HL-60 (cell line): ENCODE data around the gene RAB6C.
"Not testable (repeated sequence)": the region's sequence is repeated elsewhere in the genome, so short reads cannot be mapped to it uniquely, and the experiment has no call there.

Source experiments
- GABPA ChIP-seq: IDR thresholded peaks from 2 replicates; pipeline ENCODE4 v1.6.1; 2012; ENCODE audit warnings: low read depth
- POLR2AphosphoS5 ChIP-seq: IDR thresholded peaks from 2 replicates; pipeline ENCODE4 v1.6.1; 2012; ENCODE audit warnings: low read depth
- TF ChIP-seq, protein P1 (sequence below): IDR thresholded peaks from one replicate; pipeline ENCODE4 v1.5.1; 2011; ENCODE audit warnings: low read length, control low read depth, inconsistent platforms; ENCODE audit not compliant: insufficient read depth

DNA sequence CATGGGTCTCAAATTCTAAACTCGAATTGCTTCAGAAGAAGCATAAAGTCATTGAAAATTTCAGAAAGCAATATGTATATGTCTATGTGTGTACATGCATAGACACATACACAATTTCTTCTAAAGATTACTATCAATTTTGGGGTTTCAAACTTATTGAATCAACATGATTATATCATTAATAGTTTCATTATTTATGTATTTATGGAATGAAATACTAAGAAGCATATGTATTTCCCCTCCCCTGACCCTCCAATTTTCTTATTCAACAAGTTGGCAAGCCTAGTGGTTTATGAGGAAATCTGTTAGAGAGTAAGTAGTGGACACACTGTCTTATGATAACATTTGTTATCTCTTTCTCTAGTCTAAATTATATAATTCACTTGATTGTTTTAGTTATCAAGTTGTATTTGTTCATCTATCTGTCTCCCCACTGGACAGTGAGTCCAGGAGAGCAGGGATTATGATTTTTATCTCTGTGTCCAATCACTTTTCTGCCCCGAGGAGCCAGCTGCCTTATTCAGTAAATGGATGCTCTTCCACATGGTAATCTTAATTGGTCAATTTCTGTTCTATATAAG, 17.3 kb downstream of the RAB6C start:
- TF ChIP-seq, protein P1, sequence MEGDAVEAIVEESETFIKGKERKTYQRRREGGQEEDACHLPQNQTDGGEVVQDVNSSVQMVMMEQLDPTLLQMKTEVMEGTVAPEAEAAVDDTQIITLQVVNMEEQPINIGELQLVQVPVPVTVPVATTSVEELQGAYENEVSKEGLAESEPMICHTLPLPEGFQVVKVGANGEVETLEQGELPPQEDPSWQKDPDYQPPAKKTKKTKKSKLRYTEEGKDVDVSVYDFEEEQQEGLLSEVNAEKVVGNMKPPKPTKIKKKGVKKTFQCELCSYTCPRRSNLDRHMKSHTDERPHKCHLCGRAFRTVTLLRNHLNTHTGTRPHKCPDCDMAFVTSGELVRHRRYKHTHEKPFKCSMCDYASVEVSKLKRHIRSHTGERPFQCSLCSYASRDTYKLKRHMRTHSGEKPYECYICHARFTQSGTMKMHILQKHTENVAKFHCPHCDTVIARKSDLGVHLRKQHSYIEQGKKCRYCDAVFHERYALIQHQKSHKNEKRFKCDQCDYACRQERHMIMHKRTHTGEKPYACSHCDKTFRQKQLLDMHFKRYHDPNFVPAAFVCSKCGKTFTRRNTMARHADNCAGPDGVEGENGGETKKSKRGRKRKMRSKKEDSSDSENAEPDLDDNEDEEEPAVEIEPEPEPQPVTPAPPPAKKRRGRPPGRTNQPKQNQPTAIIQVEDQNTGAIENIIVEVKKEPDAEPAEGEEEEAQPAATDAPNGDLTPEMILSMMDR = not testable (repeated sequence)
- not testable (repeated sequence) for TF ChIP-seq POLR2AphosphoS5, GABPA
